NCI-H1694 (cell line): ENCODE data around the gene GRIK3.

Source experiments
- DNase-seq: peaks from one replicate; lab custom pipeline; 2025; lab: John Stamatoyannopoulos, UW

GRIK3 gene

DNA sequence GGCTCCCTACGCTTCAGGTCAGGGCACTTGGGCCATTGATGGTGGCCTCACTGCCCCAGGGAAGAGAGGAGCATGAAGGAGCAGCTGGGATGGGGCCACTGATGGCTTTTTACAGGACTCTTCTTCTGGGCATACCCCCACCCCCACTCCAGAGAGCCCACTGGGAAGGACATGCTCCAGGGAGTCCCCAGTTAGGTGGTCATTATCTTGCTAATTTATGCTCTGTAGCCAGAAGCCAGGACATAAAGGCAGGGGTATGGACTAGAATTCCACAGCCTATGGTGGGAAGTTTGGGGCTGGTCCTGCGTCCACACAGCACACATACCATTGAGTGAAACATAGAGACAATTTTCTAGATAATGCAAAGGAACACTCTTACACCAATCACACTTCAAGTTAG, 8.8 kb upstream of the GRIK3 start:
- DNase-seq = no peak

DNA sequence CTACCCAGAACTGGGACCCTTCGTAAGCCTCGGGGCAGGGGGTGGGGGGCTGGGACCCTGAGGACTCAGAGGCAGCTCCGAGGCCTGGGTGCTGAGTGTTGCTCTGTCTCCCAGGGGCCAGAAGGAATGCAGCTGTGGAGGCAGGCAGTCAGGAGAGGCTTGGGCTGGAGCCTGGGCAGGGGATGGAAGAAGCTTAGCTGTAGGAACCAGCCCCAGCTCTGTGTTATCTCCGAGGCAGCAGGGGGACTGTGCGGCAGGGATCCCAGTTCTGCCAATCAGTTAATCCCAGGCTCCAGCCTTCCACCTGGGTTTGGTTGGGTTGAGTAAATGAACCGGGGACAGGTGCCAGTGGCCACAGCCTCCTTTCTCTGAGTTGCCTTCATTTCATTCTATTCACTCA, 8.2 kb upstream of the GRIK3 start:
- DNase-seq = no peak

DNA sequence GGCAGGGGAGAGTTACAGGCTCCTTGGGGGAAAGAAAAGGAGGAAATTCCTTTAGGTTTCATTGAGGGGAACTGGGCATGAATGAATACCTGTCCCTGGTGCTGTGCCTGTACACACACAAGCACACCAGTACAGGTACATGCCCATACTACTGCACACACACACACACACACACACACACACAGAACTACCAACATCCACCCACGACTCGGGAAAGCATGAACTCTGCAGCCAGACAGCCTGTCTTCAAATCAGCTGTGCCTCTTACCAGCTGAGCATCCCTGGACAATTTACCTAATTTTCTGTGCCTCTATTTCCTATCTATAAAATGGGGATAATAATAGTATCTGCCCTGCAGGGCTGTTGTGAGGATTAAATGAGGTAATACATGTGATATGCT, 7.2 kb upstream of the GRIK3 start:
- no peak for DNase-seq

DNA sequence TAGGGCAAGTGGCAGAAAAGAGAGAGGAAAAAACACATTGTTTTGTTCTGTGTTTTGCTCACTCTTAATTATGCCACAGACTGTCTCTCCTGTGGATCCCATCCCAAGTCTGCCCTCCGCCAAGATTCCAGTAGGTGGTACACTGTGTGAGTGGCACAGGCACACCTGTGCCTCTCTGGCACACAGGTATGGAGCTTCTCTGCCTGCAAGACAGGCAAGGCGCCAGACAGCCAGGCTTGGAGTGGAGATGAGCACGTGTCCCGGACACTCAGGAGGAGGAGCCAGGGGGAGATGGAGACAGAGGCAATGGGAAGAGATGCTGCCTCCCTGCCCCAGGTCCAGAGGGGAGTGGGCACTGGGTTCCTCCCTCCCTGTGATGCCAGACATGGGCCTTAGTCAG, 6.5 kb upstream of the GRIK3 start:
- DNase-seq = no peak

DNA sequence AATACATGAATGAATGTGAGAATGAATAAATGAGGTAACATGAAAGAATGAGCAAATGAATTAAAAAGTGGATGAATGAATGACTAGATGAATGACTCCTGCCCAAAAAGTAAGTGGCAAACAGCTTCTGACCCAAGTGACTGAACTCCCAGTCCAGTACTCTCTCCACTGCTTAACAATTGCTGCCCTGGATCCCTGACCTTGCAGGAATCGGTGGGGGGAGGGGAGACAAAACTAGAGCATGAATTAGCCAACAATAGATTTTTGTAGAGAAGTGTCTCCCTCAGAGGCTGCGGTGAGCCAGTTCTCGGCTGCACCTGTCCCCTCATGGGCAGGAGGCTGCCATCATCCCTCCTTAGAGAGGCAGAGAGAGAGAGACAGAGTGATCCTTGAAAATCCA, 5.9 kb upstream of the GRIK3 start:
- no peak for DNase-seq

DNA sequence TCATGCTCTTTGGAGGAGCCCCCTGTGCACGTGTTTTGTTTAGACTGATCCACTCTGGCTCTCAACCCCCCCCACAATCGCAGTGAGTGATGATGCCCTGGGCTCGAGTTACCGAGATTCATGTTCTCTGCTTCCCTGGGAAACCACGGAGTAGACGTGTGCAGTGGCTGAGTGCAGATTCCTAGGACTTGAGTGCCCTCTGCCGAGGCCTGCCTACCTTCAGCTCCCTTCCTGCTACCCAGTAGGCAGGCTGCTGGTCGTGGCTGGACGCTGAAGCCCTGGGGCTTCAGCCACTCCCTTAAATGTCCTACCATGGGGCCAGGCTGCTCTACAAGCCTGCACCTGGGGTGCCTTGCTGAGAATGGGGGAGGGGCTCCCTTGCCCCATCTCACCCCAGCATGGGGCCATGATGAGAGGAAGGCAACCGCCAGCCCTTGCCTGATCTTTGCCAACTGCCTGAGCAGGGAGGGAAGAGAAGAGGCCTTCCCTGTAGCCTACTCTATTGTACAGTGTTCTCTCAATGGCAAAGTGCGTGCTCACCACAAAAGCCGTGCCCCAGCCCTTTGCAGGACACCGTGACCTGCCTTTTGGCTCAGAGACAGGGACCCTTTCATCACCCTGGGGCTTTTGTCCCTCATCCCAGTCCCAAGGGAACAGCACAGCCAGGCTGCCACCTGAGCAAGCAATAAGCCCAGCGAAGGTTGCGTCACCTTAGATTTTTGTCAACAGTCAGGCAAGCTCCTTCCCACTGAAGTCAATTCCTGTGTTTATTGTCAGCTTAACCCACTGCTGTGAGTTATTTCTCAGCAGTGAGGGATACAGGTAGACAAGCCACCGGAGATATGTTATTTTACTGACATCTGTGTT, 4.1 kb upstream of the GRIK3 start:
- peak; percentile 37 for DNase-seq

DNA sequence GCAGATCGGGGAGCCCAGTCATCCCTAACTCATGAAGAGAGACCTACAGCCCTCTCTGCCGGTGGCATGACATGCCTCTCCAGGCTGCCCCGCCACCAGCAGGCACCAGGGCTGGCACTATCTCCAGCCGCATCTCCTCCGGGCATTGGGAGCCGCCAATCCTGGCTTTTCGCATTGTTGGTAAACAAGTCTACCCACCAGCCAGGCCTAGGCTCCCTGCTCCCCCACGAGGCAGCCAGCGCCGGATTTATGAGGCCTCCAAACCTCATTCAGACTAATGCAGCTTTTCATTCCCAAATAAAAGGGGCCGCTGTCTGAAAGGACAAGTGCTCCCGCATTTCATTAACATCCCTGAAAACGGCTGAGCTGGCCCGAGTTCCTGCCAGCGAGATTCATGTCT, 3.4 kb upstream of the GRIK3 start:
- DNase-seq = no peak

DNA sequence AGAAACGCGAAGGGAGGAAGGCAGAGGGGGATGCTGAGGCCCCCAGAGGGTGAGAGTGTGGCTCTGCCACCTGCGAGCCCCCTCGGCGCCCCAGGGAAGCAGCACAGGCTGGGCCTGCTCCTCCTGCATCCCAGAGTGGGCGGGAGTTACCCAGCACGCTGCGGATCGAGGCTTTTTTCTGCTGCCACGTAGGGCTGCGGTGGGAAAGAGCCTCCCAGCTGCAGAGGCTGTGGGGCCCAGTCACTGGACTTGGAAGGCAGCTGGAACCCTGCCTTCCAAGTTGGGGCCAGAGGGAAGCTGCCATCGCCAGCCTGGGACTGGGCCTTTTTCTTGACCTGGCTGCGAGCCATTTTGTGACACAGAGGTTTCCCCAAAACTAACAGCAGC, 2.3 kb upstream of the GRIK3 start:
- DNase-seq = no peak

DNA sequence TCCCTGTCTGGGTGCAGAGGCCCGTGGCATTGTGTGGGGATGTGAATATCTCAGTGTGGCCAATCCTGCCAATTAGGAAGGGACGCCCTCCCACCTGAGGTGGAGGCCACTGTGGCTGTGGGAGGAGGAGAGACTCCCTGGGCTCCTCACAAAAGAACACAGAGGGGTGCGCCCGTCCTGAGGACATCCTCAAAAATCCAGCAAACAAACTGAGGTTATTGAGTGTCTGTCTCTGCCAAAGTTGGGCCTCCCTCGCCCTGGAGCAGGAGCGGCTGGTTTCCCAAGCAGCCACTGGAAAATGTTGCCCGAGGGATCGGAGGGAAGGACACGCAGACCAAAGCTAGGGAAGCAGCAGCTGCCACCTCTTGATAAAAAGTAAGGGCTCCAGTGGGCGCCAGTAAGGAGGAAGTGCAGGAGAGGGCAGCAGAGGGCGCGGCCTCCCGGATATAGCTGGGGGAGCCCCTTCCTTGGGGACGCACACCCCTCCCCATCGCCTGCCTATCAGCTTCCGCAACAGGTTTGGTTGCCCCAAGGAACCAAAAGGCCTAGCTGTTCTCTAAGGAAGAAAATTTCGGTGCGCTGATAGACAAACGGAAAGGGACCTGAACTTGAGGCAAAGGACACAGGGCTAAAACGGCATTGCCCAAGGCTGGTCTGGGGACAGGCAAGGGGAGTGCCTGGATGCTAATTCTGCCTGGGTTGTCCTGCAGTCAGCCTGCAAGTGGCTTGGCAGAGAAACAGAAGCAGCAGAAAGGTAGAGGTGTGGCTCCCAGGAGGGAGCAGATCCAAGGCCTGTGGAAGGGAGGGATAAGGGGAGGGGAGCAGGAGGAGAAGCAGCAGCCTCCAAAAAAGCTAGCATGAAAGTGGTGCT, 1.7 kb upstream of the GRIK3 start:
- DNase-seq = no peak

DNA sequence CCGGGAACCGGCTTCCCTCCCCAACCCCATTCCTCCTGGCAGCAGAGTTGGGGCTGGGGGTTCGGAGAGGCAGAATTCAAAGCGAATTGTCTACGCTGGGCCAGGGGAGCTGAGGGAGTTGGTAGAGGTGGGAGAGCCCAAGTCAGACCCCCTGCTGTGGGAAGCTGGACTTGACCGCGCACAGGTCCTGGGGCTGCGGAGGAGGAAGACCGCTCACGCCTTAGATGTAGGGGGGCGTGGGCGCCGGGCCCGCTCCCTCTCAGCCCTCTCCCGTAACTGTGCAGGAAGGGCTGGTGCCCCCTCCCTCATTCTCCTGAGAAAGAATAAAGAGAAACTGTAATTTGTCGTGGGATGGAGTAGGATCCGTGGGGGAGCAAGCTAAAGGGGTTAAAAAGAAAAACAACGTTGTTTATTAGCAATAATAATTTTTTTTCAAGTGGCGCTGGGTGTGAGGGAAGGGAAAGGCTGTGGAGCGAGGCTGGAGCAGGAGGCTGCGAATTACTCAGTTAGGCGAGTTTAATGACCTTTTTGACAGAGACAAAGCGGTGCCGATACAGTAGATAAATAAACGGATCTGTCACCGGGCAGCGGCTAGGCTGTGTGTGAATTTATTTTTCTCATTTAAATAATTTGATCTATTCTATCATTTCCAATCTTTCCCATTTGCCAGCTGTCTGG, 838 bp upstream of the GRIK3 start:
- DNase-seq = peak; percentile 36

DNA sequence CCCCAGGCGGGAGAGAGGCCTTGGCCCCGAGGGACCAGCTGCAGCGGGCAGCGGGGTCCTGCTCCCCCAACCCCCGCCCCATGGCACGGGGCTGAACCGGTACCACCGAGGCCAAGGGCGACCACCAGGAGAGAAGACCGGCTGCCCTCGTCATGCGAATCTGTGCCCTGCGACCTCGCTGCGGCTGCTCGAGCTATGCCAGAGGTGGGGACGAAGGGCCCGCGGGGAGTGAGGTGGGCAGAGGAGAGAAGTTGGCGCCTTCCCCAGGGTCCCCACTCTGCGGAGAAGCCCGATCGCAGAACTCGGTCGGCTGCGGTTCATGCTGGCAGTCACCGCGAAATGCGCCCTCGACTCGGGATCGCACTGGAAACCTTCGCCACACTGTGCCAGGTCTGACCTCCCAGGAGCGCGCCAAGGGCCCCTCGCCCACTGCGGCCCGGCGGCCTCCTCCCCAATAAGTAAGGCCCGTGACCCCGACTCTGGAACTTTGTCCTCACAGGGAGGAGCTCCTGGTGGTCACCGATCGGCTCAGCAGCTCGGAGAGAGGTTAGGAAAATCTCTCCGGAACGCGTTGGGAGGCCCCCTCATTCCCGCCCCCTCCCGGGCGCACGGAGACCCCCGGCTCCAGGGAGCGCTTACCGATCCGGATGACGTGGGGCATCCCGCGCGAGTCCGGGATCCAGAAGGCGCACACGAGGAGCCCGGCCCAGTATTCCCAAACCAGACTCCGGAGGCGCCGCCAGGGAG, 787 bp downstream of the GRIK3 start:
- DNase-seq = no peak

DNA sequence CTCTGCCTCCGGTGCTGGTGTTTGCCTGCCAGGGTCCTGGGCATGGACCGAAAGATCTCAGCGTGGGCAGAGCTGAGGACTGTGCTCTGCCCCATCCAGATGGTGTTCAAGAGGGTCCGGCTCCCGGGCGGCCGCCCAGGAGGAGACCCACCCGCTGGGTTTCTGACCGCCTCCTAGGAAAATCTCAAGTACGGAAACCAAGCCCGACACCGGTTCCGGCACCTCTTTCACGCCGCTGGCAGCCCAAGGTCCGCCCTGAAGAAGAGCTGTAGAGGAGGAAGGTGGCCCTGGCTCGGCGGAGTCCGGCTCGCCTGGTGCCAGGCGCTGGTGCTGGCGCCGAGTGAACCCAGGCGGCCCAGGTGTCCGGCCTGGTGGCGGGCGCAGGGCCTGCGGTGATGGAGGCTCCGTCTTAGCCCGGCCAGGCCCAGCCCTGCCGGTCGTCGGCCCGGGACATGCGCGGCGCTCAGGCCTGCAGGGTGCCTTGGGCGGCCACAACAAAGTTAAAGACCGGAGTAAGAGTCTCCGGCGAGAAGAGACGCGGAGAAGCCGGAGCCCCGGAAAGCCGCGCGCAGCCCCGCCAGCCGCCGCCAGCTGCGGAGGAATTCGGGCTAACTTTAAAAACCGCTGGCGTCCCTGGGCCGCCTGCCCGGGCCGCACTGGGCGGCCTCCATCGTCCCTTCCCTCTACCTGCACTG, 1.5 kb downstream of the GRIK3 start:
- DNase-seq = no peak

DNA sequence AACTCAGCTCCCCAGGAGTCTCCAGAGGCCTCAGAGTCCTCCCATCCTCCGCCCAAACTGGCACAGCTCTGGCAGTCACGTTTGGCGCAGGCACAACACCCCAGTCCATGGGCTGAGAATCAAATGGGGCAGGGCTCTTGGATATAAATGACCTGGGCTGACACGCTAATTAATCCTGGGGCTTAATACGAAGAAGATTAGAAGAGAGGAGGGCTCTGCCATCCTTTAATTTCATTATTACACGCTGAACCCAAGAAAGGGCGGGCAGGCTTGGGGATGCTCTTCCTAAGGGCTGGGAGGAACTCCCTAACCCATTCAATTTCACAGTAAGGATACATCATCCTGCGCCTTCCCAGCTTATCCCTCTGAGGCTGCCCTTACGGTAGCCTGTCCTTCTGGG, 2.4 kb downstream of the GRIK3 start:
- DNase-seq = no peak

DNA sequence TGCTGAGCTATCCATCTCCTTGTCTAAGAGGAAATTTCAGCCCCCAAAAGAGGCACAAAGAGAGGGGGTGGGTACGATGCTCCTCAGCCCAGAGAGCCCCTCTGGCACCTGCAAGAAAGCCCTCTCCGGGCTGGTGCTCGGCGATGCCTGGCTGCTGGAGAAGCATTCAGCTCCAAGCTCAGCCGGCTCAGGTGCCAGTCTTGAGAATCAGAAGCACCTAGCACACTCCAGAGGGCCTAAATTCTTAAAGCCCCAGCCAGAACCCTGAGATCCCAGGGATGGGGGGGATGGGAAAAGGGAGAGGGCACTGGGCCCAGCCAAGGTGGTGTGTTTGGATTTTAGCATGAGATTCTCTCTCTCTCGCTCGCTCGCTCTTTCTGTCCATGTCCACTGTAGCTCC, 2.9 kb downstream of the GRIK3 start:
- no peak for DNase-seq

DNA sequence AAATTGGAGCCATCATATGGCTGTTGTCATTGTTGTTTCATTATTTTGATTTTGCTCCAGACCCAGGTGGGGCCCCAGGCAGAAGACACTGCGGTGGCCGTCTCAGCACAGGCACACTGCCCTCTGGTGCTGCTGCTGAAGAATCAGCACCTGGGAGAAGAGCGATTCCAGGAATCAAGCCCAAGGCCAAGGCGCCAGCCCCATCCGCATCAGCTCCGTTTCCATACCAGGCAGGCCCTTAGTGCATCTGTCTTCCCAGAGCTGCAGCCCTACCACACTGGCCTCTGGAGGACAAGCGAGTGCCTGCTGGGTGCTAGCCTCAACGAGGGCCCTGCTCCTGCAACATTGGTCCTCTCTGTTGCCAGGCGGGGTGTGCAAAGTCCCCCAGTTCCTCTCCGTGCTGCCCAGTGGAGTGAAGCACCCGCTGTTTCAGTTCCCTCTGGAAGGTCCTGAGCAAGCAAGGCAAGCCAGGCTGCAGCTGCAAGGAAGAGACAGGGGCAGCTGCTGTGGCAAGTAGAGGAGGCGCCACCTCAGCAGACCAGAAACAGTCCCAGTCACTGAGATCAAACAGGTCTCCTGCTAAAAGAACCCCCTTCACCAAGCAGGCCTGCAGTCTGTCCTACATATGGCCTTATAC, 5.2 kb downstream of the GRIK3 start:
- no peak for DNase-seq

DNA sequence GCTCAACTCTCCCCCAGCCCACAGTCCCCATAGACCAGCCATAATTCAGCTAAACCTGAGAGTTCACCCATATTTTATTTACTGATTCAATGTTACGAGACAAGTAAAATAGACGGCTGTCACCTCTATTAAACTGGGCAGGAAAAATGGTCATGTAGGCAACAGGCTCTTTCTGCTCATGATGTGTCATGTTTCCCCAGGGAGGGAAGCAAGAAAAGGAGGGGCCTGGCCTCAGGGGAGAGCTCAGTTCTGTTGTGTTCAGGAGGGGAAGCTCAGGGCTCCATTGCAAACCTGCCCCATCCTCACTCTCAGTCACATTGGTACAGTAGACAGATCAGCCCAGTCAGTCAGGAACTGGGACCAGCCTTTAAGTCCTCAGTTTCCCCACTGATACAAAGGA, 12.8 kb downstream of the GRIK3 start:
- no peak for DNase-seq

DNA sequence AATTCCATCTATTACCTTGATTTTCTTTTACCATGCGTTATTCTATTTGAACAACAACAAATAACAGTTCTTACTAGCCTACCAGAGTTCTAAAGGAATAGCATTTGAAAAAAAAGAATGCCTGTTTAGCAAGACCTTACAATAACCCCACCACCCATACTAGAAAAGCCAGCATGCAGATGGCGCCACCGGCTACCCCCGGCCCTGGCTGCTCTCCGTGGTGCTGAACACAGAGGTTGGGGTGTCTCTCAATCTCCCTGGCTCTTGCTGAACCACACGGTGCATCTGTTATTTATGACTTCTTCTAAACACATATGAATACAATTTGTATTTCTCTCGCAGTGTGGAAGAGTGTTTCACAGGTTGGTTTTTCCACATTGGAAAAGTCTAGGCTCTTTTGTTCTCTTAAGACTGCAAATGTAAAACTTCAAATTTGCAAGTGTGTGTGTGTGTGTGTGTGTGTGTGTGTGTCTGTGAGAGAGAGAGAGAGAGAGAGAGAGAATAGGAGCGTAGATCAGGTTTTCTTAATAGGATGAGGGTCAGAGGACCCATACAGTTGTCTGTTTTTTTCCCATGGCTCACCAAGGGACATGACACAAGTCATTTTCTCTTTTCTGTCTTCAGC, 13.6 kb downstream of the GRIK3 start:
- DNase-seq = no peak

DNA sequence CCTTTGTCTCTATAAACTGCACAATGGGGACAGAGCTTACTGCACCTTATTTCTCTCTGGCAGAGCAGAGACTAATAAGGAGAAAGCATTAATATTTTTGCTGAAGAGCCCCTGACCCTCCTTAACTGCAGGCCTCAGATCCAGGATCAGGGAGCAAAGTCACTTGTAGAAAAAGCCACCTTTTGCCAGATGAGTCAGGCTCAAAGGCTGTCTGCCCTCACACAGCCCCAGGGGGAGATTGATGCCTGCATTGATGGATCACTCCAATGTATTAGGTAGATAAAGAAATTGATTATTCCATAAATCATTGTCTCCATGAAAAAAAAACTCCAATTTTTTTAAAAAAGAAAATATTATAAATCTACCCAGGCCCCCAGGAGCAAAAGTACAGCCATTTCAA, 15.8 kb downstream of the GRIK3 start:
- DNase-seq = no peak

DNA sequence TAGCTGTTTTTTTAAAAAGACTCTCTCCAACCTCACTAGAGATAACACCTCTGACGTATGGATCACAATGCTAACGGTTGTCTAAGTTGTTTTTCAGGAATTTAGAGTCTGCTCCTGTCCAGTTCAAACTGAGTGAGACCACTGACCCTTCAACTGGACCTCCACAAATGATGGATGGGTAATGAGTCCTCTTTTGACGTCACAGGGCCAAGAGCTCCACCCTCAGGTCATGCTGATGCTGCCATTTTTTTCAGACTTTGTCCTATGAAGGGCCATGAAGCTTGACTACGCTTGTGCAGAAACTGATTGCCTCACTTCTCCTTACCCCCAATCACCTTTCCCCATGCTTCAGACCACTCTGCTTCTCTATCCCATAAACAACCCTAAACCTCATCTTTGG, 16.6 kb downstream of the GRIK3 start:
- no peak for DNase-seq

DNA sequence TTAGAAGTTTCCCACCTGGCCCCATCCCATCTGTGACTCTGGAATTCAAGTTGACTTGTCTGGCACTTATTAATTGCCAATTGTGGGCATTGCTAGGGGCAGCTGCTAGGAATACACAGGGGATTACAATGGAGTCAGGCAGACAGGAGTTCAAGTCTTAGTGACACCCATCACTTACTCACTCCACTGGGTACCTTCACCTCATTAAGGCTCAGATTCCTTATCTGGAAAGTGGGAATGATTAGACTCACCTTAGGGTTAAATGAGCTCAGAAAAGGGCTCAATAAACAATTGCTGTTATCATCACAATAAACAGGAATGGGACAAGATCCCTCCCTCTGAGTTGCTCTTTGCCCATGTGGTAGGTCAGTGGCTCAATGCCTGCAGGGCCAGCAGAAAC, 18.2 kb downstream of the GRIK3 start:
- no peak for DNase-seq

DNA sequence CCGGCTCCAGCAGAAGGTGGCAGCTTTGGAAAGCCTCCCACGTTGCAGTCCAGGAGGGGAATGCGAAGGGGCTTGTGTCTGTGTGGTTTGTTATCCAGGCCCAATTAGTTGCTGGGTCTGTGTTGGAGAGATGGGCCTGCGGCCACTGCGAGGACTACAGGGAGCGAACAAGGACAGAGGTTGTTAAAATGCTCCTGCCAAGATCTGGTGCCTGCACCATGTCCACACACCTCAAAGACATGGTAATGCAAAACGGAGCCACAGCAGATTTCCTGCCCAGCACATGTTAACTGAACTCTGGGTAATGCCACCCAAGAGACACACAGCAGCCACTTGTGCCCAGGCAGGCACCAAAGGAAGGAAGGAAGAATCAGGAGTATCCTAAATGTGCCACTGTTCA, 18.6 kb downstream of the GRIK3 start:
- no peak for DNase-seq
